GM21528 (cell line): ENCODE measurements around the gene PEX14.
A peak's percentile ranks its signal among the peaks of the same experiment; 100 is the strongest.
"Not testable (repeated sequence)": the region's sequence is repeated elsewhere in the genome, so short reads cannot be mapped to it uniquely, and the experiment has no call there.

Source experiments
- ATAC-seq: cut with Tn5 transposase; IDR thresholded peaks from one replicate; pipeline ENCODE4 v1.9.1; 2021; ENCODE audit warnings: mild to moderate bottlenecking, moderate library complexity; ENCODE audit not compliant: unreplicated experiment, low FRiP score

The PEX14 gene, protein sequence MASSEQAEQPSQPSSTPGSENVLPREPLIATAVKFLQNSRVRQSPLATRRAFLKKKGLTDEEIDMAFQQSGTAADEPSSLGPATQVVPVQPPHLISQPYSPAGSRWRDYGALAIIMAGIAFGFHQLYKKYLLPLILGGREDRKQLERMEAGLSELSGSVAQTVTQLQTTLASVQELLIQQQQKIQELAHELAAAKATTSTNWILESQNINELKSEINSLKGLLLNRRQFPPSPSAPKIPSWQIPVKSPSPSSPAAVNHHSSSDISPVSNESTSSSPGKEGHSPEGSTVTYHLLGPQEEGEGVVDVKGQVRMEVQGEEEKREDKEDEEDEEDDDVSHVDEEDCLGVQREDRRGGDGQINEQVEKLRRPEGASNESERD

DNA sequence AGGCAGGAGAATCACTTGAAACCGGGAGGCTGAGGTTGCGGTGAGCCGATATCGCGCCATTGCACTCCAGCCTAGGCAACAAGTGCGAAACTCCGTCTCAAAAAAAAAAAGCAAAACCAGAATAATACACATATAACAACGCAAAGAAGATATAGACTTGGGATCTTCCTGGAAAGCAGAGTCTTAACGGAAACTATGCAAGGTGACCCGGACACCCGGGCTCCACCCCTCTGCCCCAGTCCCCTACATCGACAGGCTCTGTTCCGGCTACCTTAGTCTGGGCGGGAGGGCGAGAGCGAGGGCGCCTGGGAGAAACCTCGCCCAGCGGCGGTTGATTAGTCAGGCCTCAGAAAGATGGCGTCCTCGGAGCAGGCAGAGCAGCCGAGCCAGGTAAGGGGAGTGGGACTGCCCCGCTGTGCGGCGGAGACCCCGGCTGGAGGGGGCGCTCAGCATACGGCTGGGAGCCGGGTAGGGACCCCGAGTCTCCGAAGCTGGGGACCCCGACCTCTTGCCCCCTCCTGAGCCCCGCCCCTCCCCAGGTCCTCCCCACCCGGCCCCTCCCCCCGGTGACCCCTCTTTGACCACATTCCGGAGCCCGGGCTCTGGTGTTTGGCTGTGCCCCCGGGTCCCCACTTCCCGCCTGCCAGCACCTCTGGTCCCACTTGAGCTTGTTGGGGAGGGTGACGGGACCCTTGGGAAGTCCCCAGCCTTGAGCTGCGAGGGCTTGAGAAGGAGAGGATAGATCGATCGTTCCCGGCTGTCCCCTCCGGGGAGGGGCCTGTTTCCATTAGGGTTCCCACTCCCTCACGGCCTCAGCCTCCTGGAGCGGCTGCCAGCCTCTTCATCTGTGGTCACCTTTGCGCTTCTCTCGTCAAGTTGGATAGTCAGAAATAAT lies at the start of gene PEX14:
TSS of gene PEX14 (plus strand) at position 338 of the 895 bp plus-strand sequence. CDS start at position 355, 17 bp downstream.
- ATAC-seq = peak; percentile 51

DNA sequence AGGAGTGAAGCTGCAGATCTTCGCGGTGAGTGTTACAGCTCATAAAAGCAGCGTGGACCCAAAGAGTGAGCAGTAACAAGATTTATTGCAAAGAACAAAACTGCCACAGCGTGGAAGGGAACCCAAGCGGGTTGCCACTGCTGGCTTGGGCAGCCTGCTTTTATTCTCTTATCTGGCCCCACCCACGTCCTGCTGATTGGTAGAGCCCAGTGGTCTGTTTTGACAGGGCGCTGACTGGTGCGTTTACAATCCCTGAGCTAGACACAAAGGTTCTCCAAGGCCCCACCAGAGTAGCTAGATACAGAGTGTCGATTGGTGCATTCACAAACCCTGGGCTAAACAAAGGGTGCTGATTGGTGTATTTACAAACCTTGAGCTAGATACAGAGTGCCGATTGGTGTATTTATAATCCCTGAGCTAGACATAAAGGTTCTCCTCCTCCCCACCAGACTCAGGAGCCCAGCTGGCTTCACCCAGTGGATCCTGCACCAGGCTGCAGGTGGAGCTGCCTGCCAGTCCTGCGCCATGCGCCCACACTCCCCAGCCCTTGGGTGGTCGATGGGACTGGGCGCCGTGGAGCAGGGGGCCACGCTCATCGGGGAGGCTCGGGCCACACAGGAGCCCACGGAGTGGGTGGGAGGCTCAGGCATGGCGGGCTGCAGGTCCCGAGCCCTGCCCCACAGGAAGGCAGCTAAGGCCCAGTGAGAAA lies 48.8 kb upstream of the PEX14 start:
- ATAC-seq = not testable (repeated sequence)

DNA sequence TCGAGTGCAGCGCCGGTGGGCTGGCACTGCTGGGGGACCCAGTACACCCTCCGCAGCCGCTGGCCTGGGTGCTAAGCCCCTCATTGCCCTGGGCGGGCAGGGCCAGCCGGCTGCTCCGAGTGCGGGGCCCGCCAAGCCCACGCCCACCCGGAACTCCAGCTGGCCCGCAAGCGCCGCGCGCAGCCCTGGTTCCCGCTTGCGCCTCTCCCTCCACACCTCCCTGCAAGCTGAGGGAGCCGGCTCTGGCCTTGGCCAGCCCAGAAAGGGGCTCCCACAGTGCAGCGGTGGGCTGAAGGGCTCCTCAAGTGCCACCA lies 48.3 kb upstream of the PEX14 start:
- not testable (repeated sequence) for ATAC-seq

DNA sequence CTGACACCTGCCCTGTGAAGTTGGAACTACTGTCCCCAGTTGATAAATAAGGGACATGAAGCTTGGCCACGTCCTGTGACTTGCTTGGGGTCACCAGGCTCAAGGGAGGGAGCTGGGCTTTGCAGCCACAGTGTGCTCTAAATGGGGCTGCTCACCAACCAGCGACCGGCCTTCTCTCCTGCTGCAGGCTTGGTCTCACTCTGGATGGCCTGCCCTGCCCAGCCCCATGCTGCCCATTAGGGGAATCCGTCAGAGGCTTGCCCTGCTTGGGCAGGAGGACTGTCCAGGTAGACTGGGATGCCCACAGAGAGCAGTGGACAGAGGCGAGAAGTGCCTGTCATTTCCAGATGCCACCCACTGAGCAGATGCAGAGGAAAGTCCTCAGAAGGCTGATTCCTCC lies 45.8 kb upstream of the PEX14 start:
- ATAC-seq = no peak

DNA sequence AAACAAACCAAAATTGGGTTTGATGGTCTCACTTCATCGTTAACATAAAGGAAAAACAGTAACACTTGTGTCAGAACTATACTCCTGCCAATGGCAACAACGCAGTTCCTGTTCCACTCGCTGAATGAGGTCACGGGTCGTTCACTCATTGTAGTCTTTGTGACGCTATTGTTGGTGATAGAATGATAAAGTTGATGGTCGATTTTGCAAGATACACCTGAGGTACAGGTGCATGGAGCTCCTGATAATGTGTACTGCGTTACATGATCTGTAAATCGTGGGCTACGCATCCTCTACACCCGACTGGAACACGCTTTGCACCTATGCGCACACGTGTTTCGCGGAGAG lies 44.9 kb upstream of the PEX14 start:
- ATAC-seq = no peak

DNA sequence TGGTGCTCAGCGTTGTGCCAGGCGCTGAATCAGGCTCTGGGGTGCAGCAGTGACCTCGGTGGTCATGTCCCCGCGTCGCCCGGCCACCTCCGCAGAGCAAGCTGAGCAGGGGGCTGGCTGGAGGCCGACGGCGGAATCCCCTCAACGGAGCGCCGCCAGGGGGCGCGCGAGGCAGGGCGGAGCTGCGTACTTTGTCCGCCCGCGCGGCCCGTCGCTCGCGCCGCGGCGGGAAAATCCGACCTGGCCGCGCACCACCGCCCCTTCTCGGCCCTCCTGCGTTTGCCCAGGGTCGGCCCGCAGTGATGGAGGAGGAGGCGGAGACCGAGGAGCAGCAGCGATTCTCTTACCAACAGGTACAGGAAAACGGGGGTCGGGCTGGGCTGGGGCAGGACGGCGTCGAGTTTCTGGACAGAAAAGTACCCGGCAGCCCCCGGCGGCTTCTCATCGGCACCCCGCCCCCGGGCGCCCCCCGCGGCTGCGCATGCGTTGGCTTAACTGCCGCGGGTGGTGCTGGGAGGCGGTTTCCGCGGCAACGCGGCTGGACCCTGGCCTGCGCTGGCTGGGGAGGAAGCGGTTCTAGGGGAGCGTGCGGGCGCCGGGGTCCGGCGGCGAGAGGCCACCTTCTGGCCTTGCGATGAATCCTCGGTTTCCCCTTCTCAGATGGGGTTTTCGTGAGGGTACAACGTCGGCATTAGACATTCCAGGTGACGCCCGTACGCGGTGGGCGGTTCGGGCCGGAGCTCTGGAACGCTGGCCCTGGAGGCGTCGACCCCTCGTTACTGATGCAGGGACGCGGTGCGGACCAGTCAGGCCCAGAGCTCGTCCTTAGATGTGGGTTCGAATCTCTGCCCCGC lies 44.3 kb upstream of the PEX14 start, which contains the start of gene CENPS:
TSS of gene CENPS (plus strand) at position 218 of the 854 bp plus-strand sequence. CDS start at position 303, 85 bp downstream.
- ATAC-seq = peak; percentile 80

DNA sequence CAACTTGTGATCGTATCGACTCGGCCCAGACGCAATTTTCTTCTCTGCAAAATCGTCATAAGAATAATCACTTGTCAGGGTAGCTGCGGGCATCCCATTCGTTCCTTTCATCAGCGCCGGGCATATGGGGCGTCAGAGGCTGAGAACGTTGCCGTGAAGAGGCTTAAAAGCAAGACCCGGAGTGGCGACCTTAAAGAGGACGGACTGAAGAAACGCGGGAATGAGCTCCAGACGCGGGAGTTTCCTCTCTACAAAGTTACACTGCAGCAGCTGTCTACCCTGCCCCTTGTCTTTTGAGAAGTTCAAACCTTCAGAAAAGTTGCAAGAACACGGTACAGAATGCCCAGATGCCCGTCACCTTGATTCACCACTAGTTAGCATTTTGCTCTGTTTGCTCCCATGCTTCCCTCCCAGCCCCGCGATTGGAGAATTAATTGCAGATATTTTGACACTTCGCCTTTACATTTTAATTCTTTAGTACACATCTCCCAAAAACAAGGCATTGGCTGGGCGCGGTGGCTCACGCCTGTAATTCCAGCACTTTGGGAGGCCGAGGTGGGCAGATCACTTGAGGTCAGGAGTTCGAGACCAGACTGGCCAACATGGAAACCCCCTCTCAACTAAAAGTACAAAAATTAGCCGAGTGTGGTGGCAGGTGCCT lies 43.5 kb upstream of the PEX14 start:
- no peak for ATAC-seq

DNA sequence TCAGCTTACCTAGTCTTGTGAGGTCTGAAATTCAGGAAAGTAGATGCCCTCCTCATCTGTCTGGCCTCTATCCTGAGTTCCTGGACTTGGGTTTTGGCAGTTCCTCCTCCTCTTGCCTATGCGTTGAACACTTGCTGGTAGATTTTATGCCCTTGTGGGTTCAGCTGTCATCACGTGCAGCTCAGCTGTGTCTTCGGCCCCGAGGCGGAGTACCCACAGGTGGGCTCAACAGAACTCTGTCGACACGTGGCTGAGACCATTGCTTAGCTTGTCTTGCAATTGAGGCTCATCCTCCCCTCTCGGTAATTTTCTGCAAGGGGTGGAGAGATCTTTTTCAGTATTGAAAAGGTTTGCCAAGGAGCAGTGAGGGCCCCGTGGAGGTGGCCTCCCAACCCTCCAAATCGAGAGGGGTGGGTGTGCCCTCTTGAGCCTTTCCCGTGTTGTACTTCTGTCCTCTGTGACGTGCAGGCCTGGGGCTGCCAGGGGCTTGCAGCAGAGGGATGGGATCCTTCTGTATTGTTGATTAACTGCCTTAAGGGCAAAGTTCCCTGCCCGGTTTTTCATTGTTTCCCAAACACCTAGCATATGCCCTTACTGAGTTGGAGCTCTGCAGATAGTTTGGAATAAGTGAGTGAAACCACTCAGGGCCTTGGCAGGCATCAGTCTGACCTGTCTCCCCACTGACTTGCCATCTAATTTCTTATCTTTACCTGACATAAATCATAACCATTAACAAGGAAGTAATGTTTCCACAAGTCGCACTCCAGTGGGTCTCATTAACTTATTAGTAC lies 41.6 kb upstream of the PEX14 start:
- ATAC-seq = no peak

DNA sequence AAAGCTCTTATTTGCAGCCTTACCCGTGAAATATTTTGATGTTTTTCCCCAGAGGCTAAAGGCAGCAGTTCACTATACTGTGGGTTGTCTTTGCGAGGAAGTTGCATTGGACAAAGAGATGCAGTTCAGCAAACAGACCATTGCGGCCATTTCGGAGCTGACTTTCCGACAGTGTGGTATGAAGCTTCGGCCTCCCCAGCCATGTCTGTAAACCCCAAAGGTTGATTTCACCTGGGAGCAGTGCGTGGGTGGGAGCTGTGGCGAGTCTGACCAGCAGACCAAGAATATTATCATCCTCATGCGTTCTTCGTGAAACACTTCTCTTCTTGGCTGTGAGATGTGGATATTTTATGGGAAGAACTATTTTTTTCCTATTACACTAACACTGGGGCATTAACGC lies 41.0 kb upstream of the PEX14 start:
- ATAC-seq = no peak

DNA sequence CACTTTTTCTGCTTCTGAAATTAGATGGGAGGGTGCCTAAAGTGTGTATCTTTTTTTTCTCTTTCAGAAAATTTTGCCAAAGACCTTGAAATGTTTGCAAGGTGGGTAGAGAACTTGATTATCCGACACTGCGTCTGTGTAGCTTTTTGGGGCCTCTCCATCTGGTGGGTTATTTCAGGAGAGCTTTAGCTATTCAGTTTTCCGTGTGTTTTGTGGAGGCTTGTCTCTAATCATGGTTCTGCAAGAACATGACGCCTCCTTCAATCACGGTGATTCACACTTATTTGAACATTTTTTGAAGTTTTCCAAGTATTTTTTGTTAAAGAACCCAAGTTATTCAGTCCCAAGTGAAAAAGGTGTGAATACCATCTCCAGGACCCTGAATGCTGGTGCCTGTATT lies 40.2 kb upstream of the PEX14 start:
- no peak for ATAC-seq

DNA sequence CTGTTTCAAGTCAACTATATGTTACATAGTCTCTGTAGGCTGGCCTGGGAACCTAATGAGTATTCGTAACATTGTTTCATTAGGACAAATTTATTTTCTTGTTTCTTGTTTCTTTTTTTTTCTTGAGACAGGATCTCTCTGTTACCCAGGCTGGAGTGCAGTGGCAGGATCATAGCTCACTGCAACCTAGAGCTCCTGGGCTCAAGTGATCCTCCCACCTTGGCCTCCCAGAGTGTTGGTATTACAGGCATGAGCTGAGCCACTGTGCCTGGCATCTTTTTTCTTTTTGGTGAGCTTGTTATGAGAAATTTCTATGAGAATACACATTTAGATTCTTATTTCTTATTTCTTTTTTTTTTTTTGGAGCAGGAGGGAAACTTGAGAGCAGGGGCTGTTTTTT lies 37.7 kb upstream of the PEX14 start:
- no peak for ATAC-seq

DNA sequence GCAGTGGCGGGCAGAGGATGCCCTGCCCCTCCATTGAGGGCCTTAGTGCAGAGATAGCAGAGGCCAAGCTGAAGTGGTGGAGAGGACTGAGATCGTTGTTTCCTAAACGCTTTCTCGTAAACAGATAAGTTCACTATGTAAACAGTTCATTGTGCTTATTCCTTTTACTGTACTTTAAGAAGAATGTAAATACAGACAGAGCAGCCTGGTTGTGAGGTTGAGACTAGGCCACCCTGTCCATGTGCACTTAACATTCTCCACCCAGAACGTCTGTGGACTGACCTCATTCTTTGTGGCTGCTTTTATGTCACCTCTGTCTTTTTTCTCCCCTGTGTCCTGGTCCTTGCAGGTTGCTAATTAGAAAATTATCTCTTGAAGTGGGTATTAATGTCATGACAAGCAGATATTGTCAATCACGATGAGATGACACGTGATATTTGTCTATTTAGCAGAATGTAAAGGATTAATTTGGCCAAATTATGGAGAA lies 36.0 kb upstream of the PEX14 start:
- no peak for ATAC-seq

DNA sequence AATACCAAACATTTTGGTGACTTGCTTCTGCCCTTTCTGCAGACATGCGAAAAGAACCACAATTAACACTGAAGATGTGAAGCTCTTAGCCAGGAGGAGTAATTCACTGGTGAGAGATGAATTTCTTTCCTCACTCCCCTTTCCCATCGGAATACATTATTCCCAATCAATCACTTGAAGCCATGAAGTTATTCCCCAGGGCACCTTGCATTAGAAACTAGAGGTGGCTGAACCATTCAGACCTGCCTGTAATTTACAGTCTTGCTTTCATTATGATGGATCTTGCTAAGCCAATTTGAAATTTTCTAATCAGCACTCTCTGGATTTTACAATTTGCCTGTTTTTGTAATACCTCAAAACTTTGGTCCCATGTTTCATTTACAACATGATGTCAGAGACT lies 34.4 kb upstream of the PEX14 start:
- ATAC-seq = no peak

DNA sequence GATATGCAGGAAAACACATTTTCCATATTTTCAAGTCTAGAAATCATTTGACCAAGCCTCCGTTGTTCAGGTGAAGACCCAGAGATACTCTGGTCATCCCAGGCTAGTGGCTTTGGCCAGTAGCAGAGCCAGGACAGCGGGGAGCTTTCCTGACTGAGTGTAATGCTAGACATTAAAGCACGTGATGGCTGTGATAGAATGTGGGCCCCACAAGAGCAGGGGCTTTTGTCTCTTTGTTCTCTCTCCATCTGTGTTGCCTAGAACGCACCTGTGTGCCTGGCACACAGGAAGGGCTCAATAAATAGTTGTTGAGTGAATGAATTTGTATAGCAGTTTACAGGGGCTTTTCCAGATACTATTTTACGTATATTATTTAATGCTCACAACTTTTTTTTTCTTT lies 34.0 kb upstream of the PEX14 start:
- no peak for ATAC-seq

DNA sequence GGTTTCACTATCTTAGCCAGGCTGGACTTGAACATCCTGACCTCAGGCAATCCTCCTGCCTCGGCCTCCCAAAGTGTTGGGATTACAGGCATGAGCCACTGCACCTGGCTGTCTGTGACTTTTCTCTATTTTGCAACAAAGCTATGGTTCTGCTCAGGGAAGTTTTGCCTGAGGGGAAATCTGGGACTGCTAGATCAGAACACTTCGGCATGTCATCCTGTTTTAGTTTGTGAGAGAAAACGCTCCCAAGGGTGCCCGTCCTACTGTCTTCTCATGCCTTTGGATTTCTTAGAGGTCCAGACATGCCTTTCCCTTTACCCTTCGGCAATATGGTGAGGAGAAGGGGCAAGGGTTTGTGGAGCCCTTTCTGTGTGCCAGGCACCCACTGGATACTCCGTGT lies 30.5 kb upstream of the PEX14 start:
- no peak for ATAC-seq

DNA sequence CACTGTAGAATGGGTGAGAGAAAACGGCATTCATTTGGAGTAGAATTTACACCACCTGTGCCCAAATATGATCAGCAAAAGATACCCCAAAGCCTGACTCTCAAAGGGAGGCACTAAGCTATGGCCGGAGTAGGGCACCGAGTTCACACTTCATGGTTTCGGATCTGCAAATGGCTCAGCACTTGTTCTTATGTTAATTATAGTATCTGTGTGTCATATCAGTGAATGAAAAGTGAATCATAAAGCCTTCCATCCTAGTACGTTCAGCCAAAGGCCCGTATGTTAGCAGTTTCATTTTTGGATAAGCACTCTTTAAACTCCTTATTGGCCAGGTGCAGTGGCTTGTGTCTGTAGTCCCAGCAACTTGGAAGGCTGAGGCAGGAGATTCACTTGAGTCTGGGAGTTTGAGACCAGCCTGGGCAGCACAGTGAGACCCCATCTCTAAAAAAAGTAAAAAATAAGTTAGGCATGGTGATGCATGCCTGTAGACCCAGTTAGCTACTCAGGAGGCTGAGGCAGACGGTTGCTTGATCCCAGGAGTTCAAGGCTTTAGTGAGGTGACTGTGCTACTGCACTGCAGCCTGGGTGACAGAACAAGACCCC lies 29.9 kb upstream of the PEX14 start:
- ATAC-seq = no peak

DNA sequence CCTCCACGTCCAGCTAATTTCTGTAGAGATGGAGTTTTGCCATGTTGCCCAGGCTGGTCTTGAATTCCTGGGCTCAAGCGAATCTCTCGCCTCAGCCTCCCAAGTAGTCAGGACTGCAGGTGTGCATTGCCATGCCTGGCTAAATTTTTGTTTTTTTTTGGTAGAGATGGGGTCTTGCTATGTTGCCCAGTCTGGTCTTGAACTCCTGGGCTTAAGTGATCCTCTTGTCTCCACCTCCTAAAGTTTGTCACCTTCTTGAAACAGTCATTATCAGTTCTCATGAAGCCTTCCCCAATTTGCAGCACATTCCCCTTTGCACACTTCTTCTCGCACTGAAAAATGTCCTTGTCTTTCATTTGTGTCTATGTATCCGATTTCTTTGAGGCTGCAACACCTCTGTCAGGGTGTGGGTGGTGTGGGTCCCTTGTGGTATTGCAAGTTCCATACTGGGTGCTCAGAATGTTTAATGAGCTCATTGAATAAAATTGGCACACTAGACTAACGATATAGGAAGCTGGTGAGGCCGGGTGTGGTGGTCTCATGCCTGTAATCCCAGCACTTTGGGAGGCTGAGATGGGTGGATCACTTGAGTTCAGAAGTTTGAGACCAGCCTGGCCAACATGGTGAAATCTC lies 27.8 kb upstream of the PEX14 start:
- ATAC-seq = no peak

DNA sequence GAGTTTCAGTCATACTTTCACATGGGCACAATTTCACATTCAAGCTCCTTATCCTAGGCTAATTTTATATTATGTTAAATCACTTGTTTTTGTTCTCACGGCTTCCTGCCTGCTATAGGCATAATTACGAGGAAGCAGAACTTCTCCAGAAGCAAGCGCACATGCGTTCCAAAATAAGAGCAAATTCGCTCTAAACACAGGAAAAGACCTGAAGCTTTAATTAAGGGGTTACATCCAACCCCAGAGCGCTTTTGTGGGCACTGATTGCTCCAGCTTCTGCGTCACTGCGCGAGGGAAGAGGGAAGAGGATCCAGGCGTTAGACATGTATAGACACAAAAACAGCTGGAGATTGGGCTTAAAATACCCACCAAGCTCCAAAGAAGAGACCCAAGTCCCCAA lies 25.0 kb upstream of the PEX14 start, which contains the start of gene CORT:
TSS of gene CORT (plus strand) at position 281 of the 400 bp plus-strand sequence. CDS start 193 bp downstream, outside the sequence.
- no peak for ATAC-seq
